K562 (cell line): ENCODE data around the gene MON1A. TPM values are rescaled to one million over a fixed set of nuclear protein-coding genes. Genes with fewer than 3 reads are reported as not detected.

Experiments
- ARID2 ChIP-seq: fragments of 450-650 bp; IDR thresholded peaks from 2 replicates; pipeline ENCODE4 v1.6.1; 2017; ENCODE audit warnings: antibody characterized with exemption, mild to moderate bottlenecking
- CCAR2 ChIP-seq: fragments of 200-400 bp; formaldehyde crosslinking; IDR thresholded peaks from 2 replicates; pipeline ENCODE4 v1.6.1; 2017; ENCODE audit warnings: mild to moderate bottlenecking, low read depth, low read length
- GABPA ChIP-seq: fragments of 200-800 bp; sonication (Bioruptor generic); conservative IDR thresholded peaks from 2 replicates; pipeline ENCODE4 v1.6.1; 2016; ENCODE audit warnings: low read depth, missing genetic modification characterization, missing compliant biosample characterization
- PURB ChIP-seq: sonication (generic); formaldehyde crosslinking; IDR thresholded peaks from 2 replicates; pipeline ENCODE4 v1.9.0; 2021; ENCODE audit warnings: low read depth, mild to moderate bottlenecking, missing genetic modification reagents
- RERE ChIP-seq: sonication (generic); formaldehyde crosslinking; IDR thresholded peaks from 2 replicates; pipeline ENCODE4 v1.8.0; 2023; ENCODE audit warnings: missing genetic modification reagents, mild to moderate bottlenecking, borderline replicate concordance
- RUNX1 ChIP-seq: sonication (generic); IDR thresholded peaks from 2 replicates; pipeline ENCODE4 v1.6.1; 2016; ENCODE audit warnings: antibody characterized with exemption, low read depth
- TEAD4 ChIP-seq, 2 experiments: sonication (generic) in 1 of 2; formaldehyde crosslinking in 1 of 2; IDR thresholded peaks; 2 replicates each; pipeline versions ENCODE4 v1.6.1 to v1.8.0; 2012 to 2022; ENCODE audit warnings: borderline replicate concordance in 1 of 2, inconsistent platforms in 1 of 2, low read length in 1 of 2, mild to moderate bottlenecking in 1 of 2, missing genetic modification reagents in 1 of 2
- ZBTB26 ChIP-seq: fragments of 450-650 bp; formaldehyde crosslinking; IDR thresholded peaks from 2 replicates; pipeline ENCODE4 v1.4.0; 2022; ENCODE audit warnings: missing genetic modification characterization
- polyA plus RNA-seq, 8 experiments: library from polyadenylated mRNA; depleted of rRNA in 4 of 8; stranded (reverse) in 5 of 8; unstranded in 3 of 8; fragments of >200 nt; fragmentation: Nextera tagmentation in 2 of 8; fragmentation: Illumina TruSeq in 1 of 8; extraction: Ambion mirVana in 2 of 8; extraction: Trizol in 1 of 8; gene quantifications; 2 replicates each; pipeline versions ENCODE4 v1.2.1 to v1.2.3, GENCODE V29; 2011 to 2014; ENCODE audit warnings: inconsistent platforms in 1 of 8, missing spikeins in 1 of 8
- total RNA-seq, 7 experiments: library from RNA; depleted of rRNA in 6 of 7; stranded (reverse); fragments of >200 nt in 6 of 7; fragmentation: Illumina TruSeq in 2 of 7; extraction: Trizol in 2 of 7; gene quantifications; 2 replicates each; pipeline versions ENCODE4 v1.2.1 to v1.2.3, GENCODE V29; 2011 to 2021; ENCODE audit warnings: low replicate concordance in 1 of 7
- TF ChIP-seq, protein P1 (sequence below): fragments of 250-450 bp; sonication (Bioruptor Pico); IDR thresholded peaks from 2 replicates; pipeline ENCODE4 v1.8.0; 2022; ENCODE audit warnings: inconsistent platforms
- TF ChIP-seq, protein P2 (sequence below), 2 experiments: IDR thresholded peaks in 1 of 2; conservative IDR thresholded peaks in 1 of 2; 2 replicates each; pipeline ENCODE4 v1.6.1; 2016; ENCODE audit warnings: low read depth in 2 of 2, mild to moderate bottlenecking in 1 of 2, missing compliant biosample characterization in 1 of 2, missing genetic modification characterization in 1 of 2, moderate library complexity in 1 of 2
- TF ChIP-seq, protein P3 (sequence below): fragments of 200-400 bp; formaldehyde crosslinking; IDR thresholded peaks from 2 replicates; pipeline ENCODE4 v1.6.1; 2017; ENCODE audit warnings: mild to moderate bottlenecking, low read depth, low read length, moderate library complexity

The MON1A gene
- total and polyA plus RNA-seq, 9 of the 15 experiments (the other 6 are each of a cell fraction or from before 2014, with no cell fraction given): 1.1 to 13.8 (median 6.8) TPM

DNA sequence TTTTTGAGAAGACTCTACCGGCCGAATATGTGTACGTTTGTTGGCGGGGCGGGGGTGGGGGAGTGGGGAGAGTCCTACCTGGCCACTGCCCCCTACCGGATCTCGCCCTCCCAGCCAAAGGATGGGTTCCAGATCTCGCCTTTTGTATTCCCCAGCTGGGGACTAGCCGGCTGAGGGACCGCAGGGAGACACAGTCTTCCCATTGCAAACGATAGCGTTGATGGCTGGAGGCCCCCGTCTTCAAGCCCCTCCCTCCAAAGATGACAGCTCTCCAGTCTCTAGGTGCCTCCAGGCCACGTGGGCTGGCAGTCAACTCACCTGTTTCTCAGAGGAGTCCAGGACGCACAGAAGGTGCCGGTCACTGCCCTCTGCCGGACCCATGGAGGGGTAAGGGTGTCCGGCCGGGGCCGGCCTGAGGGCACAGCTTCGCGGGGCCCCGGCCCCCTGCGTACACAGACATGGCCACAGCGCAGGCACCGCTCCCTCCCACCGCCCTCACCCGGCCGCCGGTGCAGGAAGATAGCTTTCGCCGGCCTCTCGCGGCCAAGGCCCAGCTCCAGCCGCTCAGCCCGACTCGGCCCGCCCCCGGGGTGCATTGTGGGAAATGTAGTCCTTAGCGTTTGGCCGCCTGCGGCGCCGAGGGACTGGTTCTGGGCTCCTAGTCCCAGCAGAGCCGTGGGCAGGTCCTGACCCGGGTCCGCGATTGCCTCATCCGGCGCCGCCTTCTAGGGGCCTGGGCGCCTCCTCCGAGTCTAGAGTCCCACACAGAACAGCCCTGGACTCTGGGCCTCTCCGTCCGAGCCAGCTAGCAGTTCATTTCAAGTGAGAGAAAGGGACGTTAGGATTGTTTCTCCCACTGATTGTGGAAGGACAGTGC is at the start of gene MON1A (continued):
- TF ChIP-seq, protein P1, sequence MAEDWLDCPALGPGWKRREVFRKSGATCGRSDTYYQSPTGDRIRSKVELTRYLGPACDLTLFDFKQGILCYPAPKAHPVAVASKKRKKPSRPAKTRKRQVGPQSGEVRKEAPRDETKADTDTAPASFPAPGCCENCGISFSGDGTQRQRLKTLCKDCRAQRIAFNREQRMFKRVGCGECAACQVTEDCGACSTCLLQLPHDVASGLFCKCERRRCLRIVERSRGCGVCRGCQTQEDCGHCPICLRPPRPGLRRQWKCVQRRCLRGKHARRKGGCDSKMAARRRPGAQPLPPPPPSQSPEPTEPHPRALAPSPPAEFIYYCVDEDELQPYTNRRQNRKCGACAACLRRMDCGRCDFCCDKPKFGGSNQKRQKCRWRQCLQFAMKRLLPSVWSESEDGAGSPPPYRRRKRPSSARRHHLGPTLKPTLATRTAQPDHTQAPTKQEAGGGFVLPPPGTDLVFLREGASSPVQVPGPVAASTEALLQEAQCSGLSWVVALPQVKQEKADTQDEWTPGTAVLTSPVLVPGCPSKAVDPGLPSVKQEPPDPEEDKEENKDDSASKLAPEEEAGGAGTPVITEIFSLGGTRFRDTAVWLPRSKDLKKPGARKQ: no peak
- TF ChIP-seq CCAR2 (no peak), ARID2 (no peak), RERE (no peak), GABPA (tag) (peak; percentile 39), PURB (CRISPR knock-in tag) (no peak), TEAD4 (IDR thresholded peaks at IDR 0.05; ENCODE audit: low read length) (no peak), TEAD4 (CRISPR knock-in tag; IDR thresholded peaks at IDR 0.05; ENCODE audit: borderline replicate concordance) (no peak), RUNX1 (no peak), ZBTB26 (CRISPR knock-in tag) (no peak)
- TF ChIP-seq, protein P2, sequence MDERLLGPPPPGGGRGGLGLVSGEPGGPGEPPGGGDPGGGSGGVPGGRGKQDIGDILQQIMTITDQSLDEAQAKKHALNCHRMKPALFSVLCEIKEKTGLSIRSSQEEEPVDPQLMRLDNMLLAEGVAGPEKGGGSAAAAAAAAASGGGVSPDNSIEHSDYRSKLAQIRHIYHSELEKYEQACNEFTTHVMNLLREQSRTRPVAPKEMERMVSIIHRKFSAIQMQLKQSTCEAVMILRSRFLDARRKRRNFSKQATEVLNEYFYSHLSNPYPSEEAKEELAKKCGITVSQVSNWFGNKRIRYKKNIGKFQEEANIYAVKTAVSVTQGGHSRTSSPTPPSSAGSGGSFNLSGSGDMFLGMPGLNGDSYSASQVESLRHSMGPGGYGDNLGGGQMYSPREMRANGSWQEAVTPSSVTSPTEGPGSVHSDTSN (CRISPR knock-in tag; IDR thresholded peaks at IDR 0.05; ENCODE audit: low read depth): no peak
- TF ChIP-seq, protein P2 (tag; conservative IDR thresholded peaks at IDR 0.05; ENCODE audit: low read depth): no peak
- TF ChIP-seq, protein P3, sequence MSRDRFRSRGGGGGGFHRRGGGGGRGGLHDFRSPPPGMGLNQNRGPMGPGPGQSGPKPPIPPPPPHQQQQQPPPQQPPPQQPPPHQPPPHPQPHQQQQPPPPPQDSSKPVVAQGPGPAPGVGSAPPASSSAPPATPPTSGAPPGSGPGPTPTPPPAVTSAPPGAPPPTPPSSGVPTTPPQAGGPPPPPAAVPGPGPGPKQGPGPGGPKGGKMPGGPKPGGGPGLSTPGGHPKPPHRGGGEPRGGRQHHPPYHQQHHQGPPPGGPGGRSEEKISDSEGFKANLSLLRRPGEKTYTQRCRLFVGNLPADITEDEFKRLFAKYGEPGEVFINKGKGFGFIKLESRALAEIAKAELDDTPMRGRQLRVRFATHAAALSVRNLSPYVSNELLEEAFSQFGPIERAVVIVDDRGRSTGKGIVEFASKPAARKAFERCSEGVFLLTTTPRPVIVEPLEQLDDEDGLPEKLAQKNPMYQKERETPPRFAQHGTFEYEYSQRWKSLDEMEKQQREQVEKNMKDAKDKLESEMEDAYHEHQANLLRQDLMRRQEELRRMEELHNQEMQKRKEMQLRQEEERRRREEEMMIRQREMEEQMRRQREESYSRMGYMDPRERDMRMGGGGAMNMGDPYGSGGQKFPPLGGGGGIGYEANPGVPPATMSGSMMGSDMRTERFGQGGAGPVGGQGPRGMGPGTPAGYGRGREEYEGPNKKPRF: no peak
